ENCODE measurements around the gene HRH1.

HRH1 gene

DNA sequence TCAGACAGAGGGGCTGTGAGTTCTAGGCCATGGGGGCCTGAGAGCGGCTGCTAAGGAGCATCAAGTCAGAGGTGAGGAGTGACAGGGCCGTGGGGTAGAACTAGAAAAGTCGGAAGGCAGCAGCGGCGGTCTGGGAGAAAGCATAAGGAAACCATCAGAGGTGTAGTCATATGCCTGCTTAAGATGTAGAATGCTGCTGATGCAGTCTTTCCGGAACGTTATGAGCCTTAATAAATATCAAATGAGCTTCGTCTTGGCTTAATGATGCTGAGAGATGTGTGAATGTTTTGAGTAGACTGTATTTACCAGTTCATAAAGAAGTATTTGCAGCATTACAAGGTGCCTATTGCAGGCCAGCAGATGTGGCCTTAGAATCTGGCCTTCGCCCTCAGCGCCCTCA lies 133.1 kb downstream of the HRH1 start:
- DNase-seq, result no peak

DNA sequence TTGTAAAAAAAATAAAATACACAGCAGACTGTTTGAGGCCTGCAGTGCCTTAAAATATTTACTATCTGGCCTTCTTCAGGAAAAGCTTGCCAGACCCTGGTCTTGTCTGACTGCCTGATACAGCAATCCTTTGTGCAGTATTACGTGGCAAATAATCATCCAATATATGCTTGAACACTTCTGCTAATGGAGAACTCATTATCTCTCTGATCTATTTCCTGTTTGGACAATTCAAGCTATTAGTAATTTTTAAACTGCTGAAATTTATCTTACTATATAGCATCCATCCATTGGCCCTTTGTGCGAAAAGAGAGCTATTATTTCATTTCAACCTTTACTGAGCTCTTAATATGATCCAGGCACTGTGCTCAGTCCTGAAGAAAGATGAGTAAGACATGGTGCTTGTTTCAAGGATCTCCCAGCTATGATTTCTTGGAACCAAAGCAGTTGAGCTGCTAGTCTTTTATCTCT lies 133.8 kb downstream of the HRH1 start:
- no peak for DNase-seq

DNA sequence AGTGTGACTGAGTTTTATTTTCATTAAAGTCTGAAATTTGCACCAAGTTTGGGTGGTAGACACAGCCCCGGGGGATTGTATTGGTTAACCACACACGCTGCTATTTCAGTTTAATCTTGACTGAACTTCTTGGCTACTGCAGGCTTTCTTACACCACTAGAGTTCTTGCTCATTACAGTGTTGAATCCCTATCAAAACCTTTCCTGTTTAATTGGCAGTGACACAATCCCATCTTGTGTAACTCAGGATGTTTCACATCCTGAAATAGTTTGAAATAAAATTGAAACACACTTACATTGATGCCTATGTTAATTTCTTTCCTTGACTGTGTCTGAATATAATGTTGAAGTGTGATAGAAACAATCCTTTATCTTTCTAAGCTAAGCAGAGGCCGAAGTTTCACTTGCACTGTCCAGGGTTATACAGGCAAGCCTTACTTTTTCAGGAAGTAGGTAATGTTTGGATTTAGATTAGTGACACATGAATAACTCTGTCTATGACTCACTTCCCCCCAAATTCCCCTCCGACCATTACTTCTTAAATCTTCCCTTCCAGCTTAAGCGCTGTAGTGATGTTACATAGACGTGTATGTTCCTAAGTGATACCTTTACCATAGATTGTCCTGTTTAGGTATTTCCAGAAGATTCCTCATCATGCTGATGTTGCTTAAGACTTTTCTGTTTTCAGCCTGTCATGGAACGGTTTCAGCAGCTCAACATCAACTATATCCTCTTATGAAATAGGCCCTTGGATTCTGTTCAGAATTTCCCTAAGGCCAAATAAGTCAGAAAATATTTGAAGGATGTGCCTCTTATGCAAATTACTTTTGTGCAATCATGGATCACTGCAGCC lies 134.7 kb downstream of the HRH1 start:
- no peak for DNase-seq

DNA sequence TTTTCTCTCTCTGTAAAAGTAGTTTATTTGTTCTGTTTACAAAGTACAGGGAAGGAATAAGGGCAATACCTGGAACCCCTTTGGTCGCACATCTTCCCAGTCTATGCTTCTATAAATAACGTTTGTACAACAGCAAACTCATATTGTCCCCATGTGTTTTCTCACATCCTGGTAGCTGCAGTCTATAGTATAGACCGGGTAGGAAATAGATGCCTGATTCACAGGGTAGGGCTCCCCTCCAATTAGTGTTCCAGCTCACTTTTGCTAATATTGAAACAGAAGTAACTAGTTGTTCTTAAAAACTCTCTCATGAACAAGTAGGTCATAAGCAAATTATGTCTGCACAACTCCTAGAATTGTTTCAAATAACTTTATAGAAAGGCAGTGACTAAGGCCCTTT lies 135.6 kb downstream of the HRH1 start:
- DNase-seq, result no peak

DNA sequence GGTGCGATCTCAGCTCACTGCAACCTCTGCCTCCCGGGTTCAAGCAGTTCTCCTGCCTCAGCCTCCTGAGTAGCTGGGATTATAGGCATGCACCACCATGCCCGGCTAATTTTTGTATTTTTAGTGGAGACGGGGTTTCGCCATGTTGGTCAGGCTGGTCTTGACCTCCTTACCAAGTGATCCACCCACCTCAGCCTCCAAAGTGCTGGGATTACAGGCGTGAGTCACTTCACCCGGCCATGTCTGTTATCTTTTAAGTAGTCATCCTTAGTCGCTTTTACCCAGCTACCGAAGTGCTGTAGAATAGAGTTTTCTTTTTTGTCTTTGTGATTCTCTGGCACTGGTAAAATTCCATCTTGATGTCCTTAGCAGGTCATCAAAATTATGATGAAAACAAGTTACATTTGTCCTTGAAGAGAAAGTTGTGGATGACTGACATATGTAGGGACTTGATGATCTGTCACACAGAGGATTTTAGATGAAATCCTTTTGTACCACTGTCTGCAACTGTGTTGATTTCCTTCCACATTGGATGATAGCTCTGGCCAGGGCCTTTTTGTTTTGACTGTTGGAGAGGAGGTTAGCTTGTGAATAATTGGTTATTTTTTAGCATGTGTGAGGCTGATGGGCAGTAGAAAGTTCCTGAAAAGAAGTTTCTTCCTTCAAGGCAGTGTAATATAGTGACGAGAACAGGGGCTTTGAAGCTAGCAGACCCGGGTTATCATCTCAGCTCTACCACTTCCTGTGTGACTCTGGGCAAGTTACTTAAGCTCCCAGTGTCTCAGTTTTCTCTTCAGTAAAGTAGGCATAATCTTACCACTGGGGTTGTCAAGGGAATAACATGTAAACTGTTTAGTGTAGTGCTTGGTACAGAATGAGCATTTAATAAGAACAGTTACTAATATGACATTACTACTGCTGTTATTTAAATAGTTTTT lies 136.7 kb downstream of the HRH1 start:
- peak in 3 of 6 experiments; percentile 37 to 60 (median 42) for DNase-seq

DNA sequence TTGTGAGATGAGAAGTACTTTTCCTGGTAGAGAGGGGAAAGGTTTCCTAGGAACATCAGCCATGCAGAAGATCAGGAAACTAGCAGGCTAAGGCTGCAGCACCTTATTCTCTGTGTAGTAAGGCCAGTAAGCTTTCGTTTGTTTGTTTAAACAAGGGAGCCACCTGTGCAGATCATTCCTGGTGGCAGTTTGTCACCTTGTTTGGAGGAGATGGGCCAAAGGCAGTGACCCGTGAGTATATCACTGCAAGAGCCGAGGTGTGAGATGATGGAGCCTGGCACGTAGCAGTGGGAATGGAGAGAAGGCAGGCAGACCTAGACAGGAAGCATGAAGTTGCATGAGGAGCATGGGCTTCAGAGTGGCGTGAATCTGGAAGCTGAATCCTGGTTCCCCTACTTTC lies 137.5 kb downstream of the HRH1 start:
- DNase-seq, result no peak

DNA sequence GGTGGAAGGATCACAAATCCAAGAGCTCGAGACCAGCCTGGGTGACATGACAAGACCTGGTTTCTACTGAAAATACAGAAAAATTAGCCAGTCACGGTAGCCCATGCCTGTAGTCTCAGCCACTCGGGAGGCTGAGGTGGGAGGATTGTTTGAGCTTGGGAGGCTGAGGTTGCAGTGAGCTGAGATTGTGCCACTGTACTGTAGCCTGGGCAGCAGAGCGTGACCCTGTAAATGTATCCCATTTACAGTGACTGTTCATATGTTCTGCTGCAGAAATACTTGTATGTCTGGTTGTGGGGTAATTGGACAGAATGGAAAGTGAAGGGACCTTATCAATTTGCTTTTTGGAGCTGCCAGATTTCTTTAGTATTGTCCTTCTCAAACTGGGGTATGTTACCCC lies 142.8 kb downstream of the HRH1 start:
- no peak for DNase-seq

DNA sequence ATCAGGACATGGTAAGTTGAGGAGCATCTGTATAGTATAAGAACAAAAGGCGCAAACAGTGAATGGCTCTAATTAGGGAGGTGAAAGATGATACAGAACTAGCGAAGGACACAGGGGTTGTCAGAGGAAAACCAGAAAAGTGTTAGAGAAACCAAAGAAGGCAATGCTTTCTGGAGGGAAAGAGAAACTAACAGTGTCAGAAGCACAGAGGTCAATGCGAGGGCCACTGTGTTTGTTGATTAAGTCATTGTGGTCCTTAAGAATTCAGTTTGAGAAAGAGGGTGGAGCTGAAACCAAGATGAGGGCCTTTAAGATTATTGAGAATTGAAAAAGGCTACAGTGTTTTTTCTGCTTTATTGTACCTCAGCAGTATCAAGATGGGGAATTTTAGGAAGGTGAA lies 146.7 kb downstream of the HRH1 start:
- no peak for DNase-seq

DNA sequence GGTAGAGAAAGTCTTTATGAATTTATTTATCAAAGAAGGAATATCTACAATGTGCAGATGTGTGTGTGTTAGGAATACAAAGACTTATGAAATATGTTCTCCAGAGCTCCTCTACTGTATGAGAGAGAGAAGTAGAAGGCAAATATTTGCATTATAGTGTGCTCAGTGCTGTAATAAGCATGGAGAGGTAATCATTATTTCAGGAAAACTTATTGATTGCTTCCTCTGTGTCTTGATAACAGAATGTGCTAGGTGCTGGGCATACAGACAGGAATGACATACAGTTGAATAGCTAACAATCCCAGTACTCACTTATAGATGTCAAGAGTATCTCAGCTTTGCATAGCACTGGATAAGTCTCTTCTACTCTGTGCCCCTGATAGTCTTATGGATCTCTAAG lies 148.2 kb downstream of the HRH1 start:
- no peak for DNase-seq

DNA sequence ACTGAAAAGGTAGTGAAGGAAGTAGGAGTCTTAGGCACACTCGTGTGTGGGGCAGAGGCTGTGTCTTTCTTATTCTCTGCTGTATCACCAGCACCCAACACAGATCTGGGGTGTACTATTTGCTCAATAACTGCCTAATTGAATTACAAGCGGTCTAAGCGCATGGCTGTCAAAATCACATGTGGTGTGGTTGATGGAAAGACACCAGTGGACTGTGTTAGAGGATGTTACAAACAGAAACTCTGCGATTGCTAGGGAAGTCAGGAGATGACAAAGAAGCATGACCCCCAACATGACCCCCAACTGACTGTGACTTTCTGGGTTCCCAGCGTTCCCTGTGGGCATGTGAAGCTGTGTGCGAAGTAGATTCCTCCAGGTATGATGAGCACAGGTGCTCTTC lies 149.9 kb downstream of the HRH1 start:
- no peak for DNase-seq

DNA sequence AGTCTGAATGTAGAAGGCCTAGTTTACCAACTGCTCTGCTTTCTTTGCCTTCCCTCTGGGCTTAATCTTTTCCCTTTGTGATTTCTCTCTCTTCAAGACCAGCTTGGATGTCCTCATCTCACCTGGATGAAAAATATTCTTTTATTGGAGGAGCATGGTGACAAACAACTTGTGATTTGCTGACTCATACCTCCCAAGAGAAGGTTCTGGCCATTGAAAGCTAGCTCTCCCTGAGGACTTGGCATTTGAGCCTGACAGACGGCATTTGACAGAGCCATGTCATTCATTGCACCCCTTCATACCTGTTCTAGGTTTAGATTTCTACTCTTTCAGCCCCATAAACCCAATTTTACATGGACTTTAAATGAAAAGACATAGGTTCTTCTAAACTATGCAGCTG lies 151.2 kb downstream of the HRH1 start:
- DNase-seq, result no peak

DNA sequence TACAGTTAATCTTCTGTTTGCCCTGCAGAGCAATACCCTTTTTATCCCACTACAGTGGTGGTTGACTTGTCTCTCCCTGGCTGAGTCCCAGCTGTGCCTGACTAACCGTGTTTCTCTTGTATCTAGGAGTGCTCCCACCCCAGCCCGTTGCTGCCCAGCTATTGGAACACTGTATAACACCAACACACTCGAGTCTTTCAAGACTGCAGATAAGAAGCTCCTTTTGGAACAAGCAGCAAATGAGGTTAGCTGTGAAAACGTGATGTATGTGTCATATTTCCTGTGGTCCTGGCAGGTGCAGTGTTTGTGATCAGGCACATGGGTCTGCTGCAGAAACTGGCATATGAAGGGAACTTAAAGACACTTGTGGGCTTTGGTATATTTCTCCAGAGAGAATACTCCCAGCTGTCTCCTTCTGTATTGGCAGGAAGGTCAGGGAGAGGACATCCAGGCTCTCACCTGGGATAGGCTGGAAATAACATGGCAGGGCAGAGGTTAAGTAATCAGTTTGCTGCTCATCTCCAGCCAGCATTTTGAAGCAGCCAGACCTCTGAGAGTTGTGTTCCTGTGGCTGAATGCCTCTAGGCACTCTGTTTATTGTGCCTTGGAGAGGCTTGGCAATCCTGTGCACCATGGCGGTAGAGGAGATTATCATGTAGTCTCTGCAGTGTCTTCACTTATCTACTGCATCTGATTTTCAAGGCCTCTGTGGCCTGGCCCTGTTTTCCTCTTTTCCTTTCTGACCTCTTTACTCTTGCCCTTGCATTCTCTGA lies 152.7 kb downstream of the HRH1 start:
- no peak for DNase-seq

DNA sequence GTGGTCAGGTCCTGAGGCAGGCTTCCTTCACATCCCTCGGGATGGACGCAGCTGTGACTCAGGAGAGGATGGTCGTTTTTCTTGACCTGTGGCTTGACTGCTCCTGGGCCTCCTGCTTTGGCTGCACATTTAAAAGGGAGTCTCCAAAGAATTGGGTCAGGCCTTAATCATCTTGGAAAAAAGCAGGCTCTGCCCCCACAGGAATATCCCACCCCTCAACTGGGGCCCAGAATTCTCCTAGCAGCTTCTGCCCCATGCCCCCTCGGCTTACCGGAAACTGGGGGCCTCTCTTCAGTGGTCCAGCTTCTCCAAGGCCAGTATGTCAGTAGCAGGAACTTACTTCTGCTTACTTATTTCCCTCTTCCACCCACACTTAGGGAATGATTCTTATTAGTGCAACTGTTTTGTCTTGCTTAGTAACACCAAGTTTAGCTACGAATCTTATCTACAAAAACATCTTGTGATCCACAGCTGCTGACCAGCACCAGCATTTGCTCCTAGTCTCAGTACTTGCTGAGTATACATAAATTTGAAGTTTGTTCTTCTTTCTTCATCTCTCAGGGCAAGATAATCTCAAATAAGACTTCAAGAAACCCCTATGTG lies 153.6 kb downstream of the HRH1 start:
- no peak for DNase-seq

DNA sequence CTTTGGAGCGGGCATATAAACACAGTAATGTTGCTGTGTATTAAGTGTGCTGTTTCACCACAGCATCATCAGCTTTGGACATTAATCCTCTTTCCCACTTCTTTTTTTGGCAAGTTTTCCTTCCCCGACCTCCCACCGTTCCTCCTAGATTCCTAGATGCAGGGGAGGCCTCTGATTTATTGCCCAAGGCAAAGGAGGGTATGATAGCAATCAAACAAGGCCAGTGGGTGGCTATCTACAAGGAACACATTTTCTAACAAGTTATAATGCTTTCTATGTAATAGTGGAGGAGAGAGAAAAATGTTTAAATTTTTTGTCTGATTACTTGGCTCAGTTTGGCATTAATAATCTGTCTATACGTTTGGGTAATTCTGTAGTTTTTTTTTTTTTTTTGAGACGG lies 156.0 kb downstream of the HRH1 start:
- no peak for DNase-seq

DNA sequence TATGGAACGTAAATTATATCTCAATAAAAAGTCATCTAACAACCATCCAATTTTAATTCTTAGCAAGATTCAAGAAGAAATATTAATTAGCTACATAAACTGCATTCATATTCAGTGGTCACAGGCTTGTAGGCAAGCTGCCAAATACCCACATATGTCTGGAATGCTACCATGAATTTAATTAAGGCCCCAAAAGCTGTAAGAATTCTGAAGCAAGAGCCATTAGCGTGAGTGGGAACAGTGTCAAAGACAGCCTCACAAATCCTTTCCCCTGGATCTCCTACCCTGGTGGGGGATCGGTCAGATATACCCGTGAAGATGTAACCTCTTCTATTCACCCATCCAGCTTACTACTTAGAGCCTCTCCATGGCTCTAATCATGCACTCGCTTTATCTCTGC lies 157.9 kb downstream of the HRH1 start:
- no peak for DNase-seq

All from stimulated activated naive CD4-positive, alpha-beta T cell (primary cell).